CD4-positive, alpha-beta memory T cell (primary cell): ENCODE results near the gene HPD. TPM values are rescaled to one million over a fixed set of nuclear protein-coding genes. Genes with fewer than 3 reads are reported as not detected.
"Not testable (repeated sequence)": the region's sequence is repeated elsewhere in the genome, so short reads cannot be mapped to it uniquely, and the experiment has no call there.

Experiments
- CTCF ChIA-PET: fragments of 350-600 bp; sonication (Branson Sonifier 250); formaldehyde crosslinking; loops from one replicate; lab custom pipeline; 2021; ENCODE audit warnings: inconsistent platforms; ENCODE audit not compliant: partially characterized antibody; lab: Charles Lee
- POLR2A ChIA-PET: fragments of 350-600 bp; sonication (Branson Sonifier 250); formaldehyde crosslinking; loops from one replicate; lab custom pipeline; 2021; ENCODE audit not compliant: partially characterized antibody; lab: Charles Lee
- DNase-seq, 5 donors: peaks; one replicate each; pipeline versions ENCODE4 v3.0.0 to v3.0.0-alpha.2; 2020 to 2022; ENCODE audit warnings: mixed read lengths in 1 of 5
- H3K27ac ChIP-seq: one replicate; pipeline ENCODE4 v1.7.0; 2013; ENCODE audit warnings: low read depth, low read length
- H3K27me3 ChIP-seq: 2 replicates; pipeline ENCODE4 v1.7.0; 2013; ENCODE audit warnings: mild to moderate bottlenecking, low read length, moderate library complexity; ENCODE audit not compliant: insufficient read depth
- H3K36me3 ChIP-seq: 2 replicates; pipeline ENCODE4 v1.7.0; 2013; ENCODE audit warnings: mild to moderate bottlenecking, low read length, moderate library complexity; ENCODE audit not compliant: insufficient read depth
- H3K4me1 ChIP-seq: 2 replicates; pipeline ENCODE4 v1.7.0; 2013; ENCODE audit warnings: mild to moderate bottlenecking, low read length, moderate library complexity; ENCODE audit not compliant: insufficient read depth
- H3K4me3 ChIP-seq, 2 donors: one replicate each; pipeline ENCODE4 v1.7.0; 2013; ENCODE audit warnings: low read length in 2 of 2, mild to moderate bottlenecking in 1 of 2
- H3K9me3 ChIP-seq, 2 donors: one replicate each; pipeline ENCODE4 v1.7.0; 2013; ENCODE audit warnings: low read length in 2 of 2, control low read depth in 1 of 2; ENCODE audit not compliant: control insufficient read depth in 1 of 2
- H3K27ac Mint-ChIP-seq, 7 donors: one replicate each; pipeline ENCODE4 v1.8.0; 2020 to 2021; ENCODE audit warnings: mixed read lengths in 7 of 7, mild to moderate bottlenecking in 6 of 7, inconsistent platforms in 3 of 7, moderate library complexity in 3 of 7
- H3K27me3 Mint-ChIP-seq, 2 donors: one replicate each; pipeline ENCODE4 v1.8.0; 2020 to 2021; ENCODE audit warnings: mixed read lengths in 2 of 2
- H3K36me3 Mint-ChIP-seq, 2 donors: one replicate each; pipeline ENCODE4 v1.8.0; 2020 to 2021; ENCODE audit warnings: mixed read lengths in 2 of 2, inconsistent platforms in 1 of 2, mild to moderate bottlenecking in 1 of 2
- H3K4me1 Mint-ChIP-seq, 4 donors: one replicate each; pipeline ENCODE4 v1.8.0; 2020 to 2021; ENCODE audit warnings: mixed read lengths in 4 of 4, mild to moderate bottlenecking in 1 of 4
- H3K4me3 Mint-ChIP-seq, 8 donors: one replicate each; pipeline ENCODE4 v1.8.0; 2020 to 2021; ENCODE audit warnings: mixed read lengths in 8 of 8, mild to moderate bottlenecking in 7 of 8, moderate library complexity in 6 of 8, inconsistent platforms in 3 of 8
- H3K9me3 Mint-ChIP-seq, 8 donors: one replicate each; pipeline ENCODE4 v1.8.0; 2020 to 2021; ENCODE audit warnings: mixed read lengths in 8 of 8, mild to moderate bottlenecking in 5 of 8, inconsistent platforms in 3 of 8, moderate library complexity in 1 of 8
- intact Hi-C: fragments of 100-400 bp; cut with micrococcal nuclease; formaldehyde crosslinking; loops from one replicate; pipeline ENCODE4 v1.15.1; 2023
- polyA plus RNA-seq, 2 donors: library from polyadenylated mRNA; unstranded; fragments of 300-500 nt; fragmentation: Illumina TruSeq; gene quantifications; one replicate each; pipeline ENCODE4 v1.2.3, GENCODE V29; 2021
- total RNA-seq, 2 experiments: library from RNA; stranded (reverse); gene quantifications; one replicate each; pipeline ENCODE4 v1.2.3, GENCODE V29; 2021

The HPD gene
- total and polyA plus RNA-seq, 4 experiments from 2014 or later: not detected

GRCh38 chr12:121888083-121888477, 29.4 kb upstream of the HPD start:
- Mint-ChIP-seq H3K4me3 (peak overlapping the region; percentile 96 to 99 (median 98)), H3K27ac (peak overlapping the region; percentile 99 to 100 (median 99)), H3K36me3 (peaks cover 0 to 22% of the 10 kb centered on the region in 2 donors), H3K9me3 (no peaks in the 10 kb centered on the region), H3K27me3 (peaks cover 0 to 3% of the 10 kb centered on the region in 2 donors), H3K4me1 (peaks cover 17 to 38% (median 29%) of the 10 kb centered on the region in 4 donors)
- H3K4me1 ChIP-seq: peaks cover 23% of the 10 kb centered on the region
- ChIA-PET CTCF (interaction anchor here (0.8 to 9.2 kb wide), 12 partner anchors 9 to 533 kb away, joined by 3 to 119 read pairs (median 4); partner anchors contain the start of genes CFAP251 and RHOF), POLR2A (interaction anchor here (0.6 to 6.9 kb wide), 21 partner anchors 8 to 1307 kb away, joined by 3 to 117 read pairs (median 4); partner anchors contain the start of genes CFAP251, POP5, RHOF and RNF34)
- intact Hi-C loops: loop anchor here (1.0 to 5.0 kb wide), 7 partner anchors 30 to 1686 kb away; partner anchors contain the start of genes CFAP251 and RPLP0
- H3K27me3 ChIP-seq: no peaks in the 10 kb centered on the region
- no peak for DNase-seq
- peak overlapping the region; percentile 91 for H3K27ac ChIP-seq
- H3K36me3 ChIP-seq: no peaks in the 10 kb centered on the region
- peak overlapping the region; percentile 77 to 88 for H3K4me3 ChIP-seq
- H3K9me3 ChIP-seq: no peaks in the 10 kb centered on the region

DNA sequence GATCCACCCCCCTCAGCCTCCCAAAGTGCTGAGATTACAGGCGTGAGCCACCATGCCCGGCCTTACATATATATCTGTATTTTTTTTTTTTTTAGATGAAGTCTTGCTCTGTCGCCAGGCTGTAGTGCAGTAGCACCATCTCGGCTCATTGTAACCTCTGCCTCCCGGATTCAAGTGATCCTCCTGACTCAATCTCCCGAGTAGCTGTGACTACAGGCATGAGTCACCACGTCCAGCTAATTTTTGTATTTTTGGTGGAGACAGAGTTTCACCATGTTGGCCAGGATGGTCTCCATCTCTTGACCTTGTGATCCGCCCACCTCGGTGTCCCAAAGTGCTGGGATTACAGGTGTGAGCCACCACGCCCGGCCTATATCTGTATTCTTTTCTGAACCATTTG, 26.5 kb upstream of the HPD start:
- H3K27ac ChIP-seq, H3K27me3 Mint-ChIP-seq, H3K4me3 ChIP-seq, DNase-seq, POLR2A ChIA-PET, H3K9me3 Mint-ChIP-seq, H3K36me3 ChIP-seq, H3K27ac Mint-ChIP-seq, H3K27me3 ChIP-seq, H3K4me3 Mint-ChIP-seq, H3K9me3 ChIP-seq: not testable (repeated sequence)
- intact Hi-C loops: loop anchor here (5.0 kb wide), 1 partner anchor 1683 kb away; the partner anchor contains the start of gene RPLP0
- peaks cover 15% of the 10 kb centered on the region for H3K4me1 ChIP-seq
- peaks cover 10 to 26% (median 18%) of the 10 kb centered on the region in 4 donors for H3K4me1 Mint-ChIP-seq
- H3K36me3 Mint-ChIP-seq: peaks cover 0 to 13% of the 10 kb centered on the region in 2 donors
- CTCF ChIA-PET: interaction anchor here (0.6 kb wide), 1 partner anchor 203 kb away, joined by 3 read pairs; no protein-coding TSS in a partner anchor

DNA sequence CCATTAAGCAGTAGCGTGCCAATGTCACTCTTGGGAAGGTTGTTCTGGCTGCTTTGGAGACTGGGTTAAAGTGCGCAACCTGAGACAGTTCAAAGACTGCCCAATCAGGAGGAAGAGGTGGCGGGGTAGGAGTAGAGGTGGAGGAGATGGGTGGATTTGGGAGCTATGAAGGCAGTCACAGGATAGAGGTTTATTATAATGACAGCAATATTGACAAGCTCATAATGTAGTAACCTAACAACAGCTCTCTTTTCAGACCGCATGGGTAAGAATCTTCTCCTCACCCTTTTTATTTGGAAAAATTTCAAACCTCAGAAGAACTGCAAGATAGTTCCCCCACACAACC, 24.6 kb upstream of the HPD start:
- intact Hi-C loops: no loop called here
- no peak overlapping the region for H3K4me3 Mint-ChIP-seq
- peaks cover 1 to 8% (median 5%) of the 10 kb centered on the region in 4 donors for H3K4me1 Mint-ChIP-seq
- DNase-seq: no peak
- no peaks in the 10 kb centered on the region for H3K9me3 Mint-ChIP-seq
- H3K36me3 ChIP-seq: no peaks in the 10 kb centered on the region
- no peaks in the 10 kb centered on the region for H3K9me3 ChIP-seq
- no peaks in the 10 kb centered on the region for H3K36me3 Mint-ChIP-seq
- H3K27ac ChIP-seq: no peak overlapping the region
- no peaks in the 10 kb centered on the region for H3K27me3 ChIP-seq
- H3K4me1 ChIP-seq: peaks cover 5% of the 10 kb centered on the region
- H3K27ac Mint-ChIP-seq: peak overlapping the region in 1 of 7 donors; percentile 51
- ChIA-PET POLR2A (no interaction called here), CTCF (interaction anchor here (0.6 to 0.8 kb wide), 2 partner anchors 41 to 187 kb away, joined by 3 read pairs; no protein-coding TSS in a partner anchor)
- no peak overlapping the region for H3K4me3 ChIP-seq
- H3K27me3 Mint-ChIP-seq: peaks cover 0 to 1% of the 10 kb centered on the region in 2 donors

DNA sequence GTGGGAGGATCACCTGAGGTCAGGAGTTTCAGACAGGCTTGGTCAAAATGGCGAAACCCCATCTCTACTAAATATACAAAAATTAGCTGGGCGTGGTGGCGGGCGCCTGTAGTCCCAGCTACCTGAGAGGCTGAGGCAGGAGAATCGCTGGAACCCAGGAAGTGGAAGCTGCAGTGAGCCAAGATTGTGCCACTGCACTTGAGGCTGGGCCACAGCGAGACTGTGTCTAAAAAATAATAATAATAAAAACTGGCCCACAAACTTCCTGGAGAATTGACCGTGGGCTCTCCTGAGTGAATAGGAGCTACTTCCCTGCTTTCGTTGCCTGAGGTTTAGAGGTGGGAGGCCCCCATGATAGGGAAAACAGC, 17.4 kb upstream of the HPD start:
- H3K4me3 Mint-ChIP-seq, H3K27me3 ChIP-seq, H3K27me3 Mint-ChIP-seq, H3K27ac Mint-ChIP-seq, H3K9me3 Mint-ChIP-seq, H3K4me3 ChIP-seq, CTCF ChIA-PET, H3K4me1 Mint-ChIP-seq, H3K9me3 ChIP-seq, intact Hi-C loops, H3K27ac ChIP-seq, H3K36me3 ChIP-seq, DNase-seq, H3K36me3 Mint-ChIP-seq, H3K4me1 ChIP-seq: not testable (repeated sequence)
- POLR2A ChIA-PET: interaction anchor here (1.3 kb wide), 1 partner anchor 12 kb away, joined by 3 read pairs; no protein-coding TSS in a partner anchor

DNA sequence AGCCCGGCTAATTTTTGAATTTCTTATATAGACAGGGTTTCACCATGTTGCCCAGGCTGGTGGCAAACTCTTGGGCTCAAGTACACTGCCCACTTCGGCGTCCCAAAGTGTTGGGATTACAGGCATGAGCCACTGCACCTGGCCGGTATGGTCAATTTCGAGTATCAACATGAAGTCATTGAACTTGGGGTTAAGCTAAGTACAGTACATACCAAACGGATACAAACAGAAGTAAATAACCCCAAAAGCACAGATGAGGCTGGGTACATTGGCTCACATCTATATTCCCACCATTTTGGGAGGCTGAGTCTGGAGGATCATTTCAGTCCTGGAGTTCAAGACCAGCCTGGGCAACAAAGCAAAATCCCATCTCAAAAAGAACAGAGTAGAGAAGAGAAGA, 16.9 kb upstream of the HPD start:
- Histone ChIP-seq H3K27me3 (no peaks in the 10 kb centered on the region), H3K27ac (no peak overlapping the region), H3K4me1 (no peaks in the 10 kb centered on the region), H3K4me3 (no peak overlapping the region), H3K9me3 (no peaks in the 10 kb centered on the region), H3K36me3 (no peaks in the 10 kb centered on the region)
- Mint-ChIP-seq H3K9me3 (no peaks in the 10 kb centered on the region), H3K4me1 (no peaks in the 10 kb centered on the region), H3K36me3 (no peaks in the 10 kb centered on the region), H3K4me3 (no peak overlapping the region), H3K27ac (peak overlapping the region in 1 of 7 donors; percentile 66), H3K27me3 (no peaks in the 10 kb centered on the region)
- intact Hi-C loops: no loop called here
- ChIA-PET CTCF (no interaction called here), POLR2A (interaction anchor here (1.3 kb wide), 1 partner anchor 12 kb away, joined by 3 read pairs; no protein-coding TSS in a partner anchor)
- DNase-seq: no peak

GRCh38 chr12:121874071-121874470, 15.4 kb upstream of the HPD start:
- DNase-seq: no peak
- Histone ChIP-seq H3K4me1 (no peaks in the 10 kb centered on the region), H3K9me3 (no peaks in the 10 kb centered on the region), H3K4me3 (no peak overlapping the region), H3K27ac (no peak overlapping the region), H3K27me3 (no peaks in the 10 kb centered on the region), H3K36me3 (no peaks in the 10 kb centered on the region)
- ChIA-PET CTCF (no interaction called here), POLR2A (no interaction called here)
- H3K9me3 Mint-ChIP-seq: no peaks in the 10 kb centered on the region
- no peaks in the 10 kb centered on the region for H3K27me3 Mint-ChIP-seq
- intact Hi-C loops: no loop called here
- H3K36me3 Mint-ChIP-seq: no peaks in the 10 kb centered on the region
- no peaks in the 10 kb centered on the region for H3K4me1 Mint-ChIP-seq
- H3K4me3 Mint-ChIP-seq: no peak overlapping the region
- peak overlapping the region in 1 of 7 donors; percentile 25 for H3K27ac Mint-ChIP-seq

DNA sequence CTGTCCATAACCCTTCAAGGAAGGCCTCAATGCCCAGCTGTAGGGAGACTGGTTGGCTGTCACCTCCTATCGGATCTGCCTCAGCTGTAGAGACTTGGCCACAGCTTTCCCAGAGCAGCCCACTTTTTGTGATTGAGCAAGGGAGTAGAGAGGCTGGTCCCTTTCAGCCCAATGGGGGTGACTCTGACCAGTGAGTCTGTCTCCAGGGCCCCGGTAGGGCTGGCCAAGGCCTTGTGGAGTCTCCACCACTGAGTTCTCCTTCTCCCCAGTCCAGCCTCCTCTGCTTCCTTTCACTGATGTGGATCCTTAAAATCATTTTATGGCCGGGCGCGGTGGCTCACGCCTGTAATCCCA, 14.5 kb upstream of the HPD start:
- CTCF ChIA-PET: no interaction called here
- Histone ChIP-seq H3K27ac (no peak overlapping the region), H3K4me3 (no peak overlapping the region), H3K4me1 (no peaks in the 10 kb centered on the region), H3K9me3 (no peaks in the 10 kb centered on the region), H3K36me3 (no peaks in the 10 kb centered on the region), H3K27me3 (no peaks in the 10 kb centered on the region)
- H3K36me3 Mint-ChIP-seq: no peaks in the 10 kb centered on the region
- no peaks in the 10 kb centered on the region for H3K4me1 Mint-ChIP-seq
- intact Hi-C loops: no loop called here
- H3K27ac Mint-ChIP-seq: no peak overlapping the region
- H3K4me3 Mint-ChIP-seq: no peak overlapping the region
- POLR2A ChIA-PET: no interaction called here
- no peaks in the 10 kb centered on the region for H3K27me3 Mint-ChIP-seq
- DNase-seq: no peak
- no peaks in the 10 kb centered on the region for H3K9me3 Mint-ChIP-seq
